ENCODE results near the gene NUTM2F. TPM values are rescaled to one million over a fixed set of nuclear protein-coding genes. Genes with fewer than 3 reads are reported as not detected.
"Not testable (repeated sequence)": the region's sequence is repeated elsewhere in the genome, so short reads cannot be mapped to it uniquely, and the experiment has no call there.

NUTM2F gene
- polyA plus RNA-seq, 3 donors, result not detected

DNA sequence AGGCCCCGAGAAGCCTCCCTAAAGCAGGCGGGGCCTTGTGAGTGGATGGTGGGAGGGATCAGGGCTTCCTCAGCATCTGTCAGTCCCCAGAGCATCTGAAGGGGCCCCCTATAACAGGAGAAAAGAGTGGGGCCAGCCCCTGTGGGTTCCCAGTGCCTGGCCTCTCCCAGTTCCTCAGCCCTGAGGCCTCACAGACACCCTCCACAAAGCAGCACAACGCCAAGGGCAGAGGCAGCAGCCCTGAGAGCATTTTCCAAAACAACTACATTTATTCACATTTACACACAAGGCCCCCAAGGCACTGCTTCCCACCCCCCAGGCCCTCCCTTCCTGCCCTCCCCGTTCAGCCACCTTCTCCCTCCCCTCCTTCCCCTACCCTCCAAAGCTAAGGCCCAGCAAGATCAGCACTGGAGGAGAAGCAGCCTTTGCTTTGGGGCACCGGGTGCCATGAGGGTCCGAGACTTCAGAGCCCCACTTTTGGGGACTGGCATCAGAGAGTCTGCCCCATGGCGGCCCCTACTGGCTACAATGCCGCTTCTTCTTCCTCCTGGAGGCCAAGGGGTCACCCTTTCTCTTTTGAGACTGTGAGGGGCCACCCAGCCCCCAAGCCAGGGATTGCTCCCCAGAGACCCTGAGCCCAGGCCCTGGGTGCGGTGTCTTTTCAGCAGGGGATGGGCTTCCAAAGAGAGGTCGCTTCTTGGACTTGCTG lies 10.3 kb downstream of the NUTM2F start:
- not testable (repeated sequence) for DNase-seq (ENCODE audit: low read depth in 3 of 3, low spot score in 2 of 3)

DNA sequence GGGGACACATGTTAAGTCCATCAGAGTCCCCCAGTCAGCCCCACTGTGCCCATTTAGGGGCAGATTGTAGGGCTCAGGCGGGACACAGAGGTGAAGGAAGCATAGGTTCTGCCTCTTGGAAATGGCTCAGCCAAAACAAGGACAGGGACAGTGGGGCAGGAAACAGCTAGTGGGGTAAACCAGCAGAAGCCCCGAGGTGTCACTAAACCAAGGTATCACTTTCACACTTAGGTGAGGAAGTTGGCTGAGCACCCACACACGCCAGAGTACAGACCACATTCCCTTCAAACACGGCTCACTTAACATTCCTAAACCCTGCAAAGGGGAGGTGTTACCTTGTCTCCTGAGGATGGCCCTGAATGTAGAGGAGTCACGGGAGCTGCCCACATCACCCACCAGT lies 12.2 kb downstream of the NUTM2F start:
- DNase-seq (ENCODE audit: low read depth in 3 of 3, low spot score in 2 of 3), result not testable (repeated sequence)

GRCh38 chr9:94315034-94315984 lies 13.1 kb downstream of the NUTM2F start:
- not testable (repeated sequence) for DNase-seq (ENCODE audit: low read depth in 3 of 3, low spot score in 2 of 3)

GRCh38 chr9:94303321-94303720 lies 25.1 kb downstream of the NUTM2F start:
- no peak for DNase-seq (ENCODE audit: low read depth in 3 of 3, low spot score in 2 of 3)

GRCh38 chr9:94302426-94302825 lies 26.0 kb downstream of the NUTM2F start:
- no peak for DNase-seq (ENCODE audit: low read depth in 3 of 3, low spot score in 2 of 3)

- no peak for DNase-seq (ENCODE audit: low read depth in 3 of 3, low spot score in 2 of 3)
These were observed 26.9 kb downstream of the NUTM2F start for GRCh38 chr9:94301583-94301982.

- no peak for DNase-seq (ENCODE audit: low read depth in 3 of 3, low spot score in 2 of 3)
These were observed 27.8 kb downstream of the NUTM2F start for GRCh38 chr9:94300470-94301301.

DNA sequence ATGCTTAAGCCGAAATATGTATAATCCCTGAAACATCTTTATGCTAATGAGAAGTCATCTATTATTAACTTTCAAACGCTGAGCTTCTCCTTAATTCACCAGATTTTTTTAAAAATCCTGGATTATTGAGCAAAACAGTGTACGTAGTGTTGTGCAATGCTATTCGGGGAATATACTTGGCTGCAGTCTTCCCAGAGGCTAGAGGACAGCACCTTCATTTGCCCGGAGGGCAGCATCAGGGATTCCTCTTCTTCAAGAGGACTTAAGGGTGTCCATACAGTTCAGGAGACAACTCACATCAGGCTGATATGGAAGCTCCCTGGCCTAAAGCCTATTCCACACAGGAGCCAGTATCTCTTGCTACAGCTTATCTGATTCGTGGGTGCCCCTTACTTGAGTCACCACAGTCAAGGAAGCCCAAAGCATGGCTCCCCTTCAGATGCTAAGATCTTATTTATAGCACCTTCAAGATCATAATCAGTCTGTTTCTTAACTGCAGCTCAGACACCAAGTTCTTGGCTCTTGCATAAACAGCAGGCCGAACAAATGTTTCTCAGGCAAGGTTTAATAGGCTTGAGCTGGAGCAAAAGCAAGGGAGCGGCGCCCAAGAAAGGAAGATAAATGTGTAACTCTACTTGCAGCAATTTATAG lies 29.4 kb downstream of the NUTM2F start:
- DNase-seq (ENCODE audit: low read depth in 3 of 3, low spot score in 2 of 3), result no peak

- no peak for DNase-seq (ENCODE audit: low read depth in 3 of 3, low spot score in 2 of 3)
These were observed 38.8 kb downstream of the NUTM2F start for GRCh38 chr9:94289691-94290090.

DNA sequence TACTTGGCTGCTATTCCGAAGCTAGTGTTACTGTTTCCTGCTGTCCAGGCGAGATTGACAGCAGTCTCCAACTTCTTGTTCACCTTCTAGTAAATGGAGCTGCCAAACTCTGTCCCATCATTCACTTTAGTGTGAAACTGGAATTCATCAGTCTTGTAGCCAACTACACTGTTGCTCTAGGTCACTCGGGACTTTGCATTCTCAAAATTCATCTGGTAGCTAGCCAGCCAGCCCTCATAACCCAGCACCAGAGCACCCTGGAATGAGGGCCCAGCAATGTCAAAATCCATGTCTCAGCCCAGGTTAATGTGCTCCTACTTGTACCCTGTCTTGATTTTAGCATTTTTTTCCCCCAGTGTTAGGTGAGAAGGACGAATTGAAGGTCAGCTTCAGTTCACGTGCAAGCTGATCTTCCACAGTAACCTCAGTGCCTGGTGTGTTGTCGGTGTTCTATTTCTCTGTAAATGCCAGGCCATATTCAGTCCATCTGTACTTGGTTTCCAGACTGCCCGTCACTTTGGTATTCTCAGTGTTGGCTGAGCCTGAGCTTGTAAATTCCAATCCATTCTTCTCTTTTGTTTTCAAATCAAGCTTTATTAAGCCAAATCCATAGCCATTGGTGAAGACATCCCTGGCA lies 40.4 kb downstream of the NUTM2F start:
- DNase-seq (ENCODE audit: low read depth in 3 of 3, low spot score in 2 of 3), result no peak

GRCh38 chr9:94286116-94286515 lies 42.3 kb downstream of the NUTM2F start:
- no peak for DNase-seq (ENCODE audit: low read depth in 3 of 3, low spot score in 2 of 3)

GRCh38 chr9:94281101-94281500 lies 47.3 kb downstream of the NUTM2F start:
- DNase-seq (ENCODE audit: low read depth in 3 of 3, low spot score in 2 of 3), result no peak

DNA sequence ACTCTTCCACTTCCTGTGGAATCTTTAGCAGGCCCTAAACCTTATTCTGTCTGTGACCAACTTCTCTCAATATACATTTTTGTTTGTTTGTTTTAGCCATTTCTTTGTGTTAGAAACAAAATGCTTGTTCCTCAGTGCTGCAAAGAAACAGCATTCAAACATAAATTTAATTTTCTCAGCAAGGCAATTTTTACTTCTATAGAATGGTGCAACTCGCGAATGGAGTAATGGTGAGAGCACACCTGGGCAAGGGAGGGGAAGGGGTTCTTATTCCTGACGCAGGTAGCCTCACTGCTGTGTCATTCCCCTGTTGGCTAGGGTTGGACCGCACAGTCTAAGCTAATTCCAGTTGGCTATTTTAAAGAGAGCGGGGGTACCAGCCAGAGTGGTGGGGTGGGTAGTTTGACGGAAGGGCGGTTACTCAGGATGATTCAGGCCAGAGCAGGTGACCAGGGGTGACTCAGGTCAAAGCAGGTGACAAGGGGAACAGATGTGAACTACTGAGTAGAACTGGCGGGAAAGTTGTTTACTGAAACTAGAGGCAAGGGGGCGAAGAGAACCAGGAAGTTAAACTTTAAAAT lies 47.9 kb downstream of the NUTM2F start:
- no peak for DNase-seq (ENCODE audit: low read depth in 3 of 3, low spot score in 2 of 3)

GRCh38 chr9:94277885-94278536 lies 50.4 kb downstream of the NUTM2F start:
- DNase-seq (ENCODE audit: low read depth in 3 of 3, low spot score in 2 of 3), result no peak

DNA sequence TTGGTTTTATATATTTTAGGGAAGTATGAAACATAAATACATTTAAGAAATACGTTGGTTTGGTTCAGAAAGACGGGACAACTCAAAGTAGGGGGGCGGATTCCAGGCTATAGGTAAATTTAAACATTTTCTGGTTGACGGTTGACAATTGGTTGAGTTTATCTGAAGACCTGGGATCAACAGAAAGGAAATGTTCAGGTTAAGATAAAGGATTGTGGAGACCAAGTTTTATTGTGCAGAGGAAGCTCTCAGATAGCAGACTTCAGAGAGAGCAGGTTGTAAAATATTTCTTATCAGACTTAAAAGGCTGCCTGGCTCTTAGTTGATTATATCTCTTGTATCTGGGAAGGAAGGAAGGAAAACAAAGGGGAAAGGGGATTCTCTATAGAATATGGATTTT lies 51.4 kb downstream of the NUTM2F start:
- DNase-seq (ENCODE audit: low read depth in 3 of 3, low spot score in 2 of 3), result not testable (repeated sequence)

DNA sequence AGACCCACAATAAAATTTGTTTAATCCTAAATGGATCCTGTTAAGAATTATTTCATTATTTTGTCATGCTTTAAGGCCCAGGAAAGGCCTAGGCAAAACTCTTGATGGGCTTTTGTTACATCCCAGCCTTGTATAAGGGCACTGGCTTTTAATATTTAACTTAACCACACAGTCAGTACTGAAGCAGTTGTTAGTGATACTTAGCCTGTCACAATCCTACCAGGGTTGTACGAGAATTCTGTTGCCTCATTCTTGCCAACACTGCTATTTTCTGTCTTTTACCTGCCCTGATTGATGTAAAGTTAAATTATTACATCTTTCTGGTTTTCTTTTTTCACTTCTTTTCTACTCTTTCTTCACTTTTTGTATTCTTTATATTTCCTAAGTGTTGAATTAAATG lies 58.4 kb downstream of the NUTM2F start:
- no peak for DNase-seq (ENCODE audit: low read depth in 3 of 3, low spot score in 2 of 3)

DNA sequence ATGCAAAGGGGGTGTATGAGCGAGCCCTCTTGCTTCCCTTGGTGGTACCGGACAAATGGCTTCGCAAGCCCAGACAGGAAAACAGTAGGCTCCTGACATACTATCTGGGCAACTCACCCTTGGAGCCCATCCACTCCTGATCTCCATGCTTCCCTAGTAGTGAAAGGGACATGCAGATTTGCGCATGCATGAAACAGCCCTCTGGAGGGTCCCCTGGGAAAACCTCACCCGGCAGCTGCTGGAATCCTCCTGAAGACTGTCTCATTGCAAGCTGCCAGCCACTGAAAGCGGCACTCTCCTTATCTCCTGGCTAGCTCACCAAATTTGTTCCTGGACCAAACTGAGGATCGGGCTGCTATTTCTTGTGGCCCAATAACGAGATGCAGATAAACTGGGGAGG lies 59.2 kb downstream of the NUTM2F start:
- no peak for DNase-seq (ENCODE audit: low read depth in 3 of 3, low spot score in 2 of 3)
